ENCODE measurements around the gene KIAA1614.
"Not testable (repeated sequence)": the region's sequence is repeated elsewhere in the genome, so short reads cannot be mapped to it uniquely, and the experiment has no call there.

The KIAA1614 gene

GRCh38 chr1:180945151-180945550, 32.5 kb downstream of the KIAA1614 start:
- no peak for DNase-seq (ENCODE audit: low read depth in 2 of 2)

GRCh38 chr1:180945551-180945950, 32.9 kb downstream of the KIAA1614 start:
- no peak for DNase-seq (ENCODE audit: low read depth in 2 of 2)

GRCh38 chr1:180946056-180946455, 33.4 kb downstream of the KIAA1614 start:
- DNase-seq (ENCODE audit: low read depth in 2 of 2): no peak

GRCh38 chr1:180946541-180947498, 34.1 kb downstream of the KIAA1614 start:
- no peak for DNase-seq (ENCODE audit: low read depth in 2 of 2)

- no peak for DNase-seq (ENCODE audit: low read depth in 2 of 2)
Observed at GRCh38 chr1:180947499-180947885, 34.8 kb downstream of the KIAA1614 start.

- DNase-seq (ENCODE audit: low read depth in 2 of 2): no peak
Observed at GRCh38 chr1:180947901-180948640, 35.4 kb downstream of the KIAA1614 start.

- no peak for DNase-seq (ENCODE audit: low read depth in 2 of 2)
Observed at GRCh38 chr1:180948641-180949615, 36.2 kb downstream of the KIAA1614 start.

DNA sequence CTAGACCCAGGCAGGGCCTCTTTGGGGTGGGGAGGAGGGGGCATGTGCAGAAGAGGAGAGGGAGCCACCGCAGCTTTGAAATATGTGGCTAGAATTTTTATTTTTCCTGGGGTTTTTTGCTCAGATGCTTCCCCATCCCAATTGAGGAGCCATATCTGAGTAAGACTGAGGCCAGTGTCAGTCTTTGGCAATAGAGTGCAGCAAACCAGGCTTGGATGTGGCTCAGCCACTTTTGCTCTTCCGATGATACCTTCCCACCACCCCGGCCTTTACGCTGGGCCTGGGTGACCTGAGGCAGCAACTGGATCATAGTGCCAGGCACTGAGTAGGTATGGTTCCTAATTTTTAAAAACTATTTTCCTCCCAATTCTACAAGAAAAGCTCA, 36.9 kb downstream of the KIAA1614 start:
- DNase-seq (ENCODE audit: low read depth in 2 of 2): no peak

- DNase-seq (ENCODE audit: low read depth in 2 of 2): no peak
Observed at GRCh38 chr1:180950321-180950720, 37.6 kb downstream of the KIAA1614 start.

- DNase-seq (ENCODE audit: low read depth in 2 of 2): no peak
Observed at GRCh38 chr1:180951186-180951745, 38.6 kb downstream of the KIAA1614 start.

GRCh38 chr1:180951836-180952656, 39.3 kb downstream of the KIAA1614 start:
- DNase-seq (ENCODE audit: low read depth in 2 of 2): no peak

- no peak for DNase-seq (ENCODE audit: low read depth in 2 of 2)
Observed at GRCh38 chr1:180952657-180953013, 39.9 kb downstream of the KIAA1614 start.

DNA sequence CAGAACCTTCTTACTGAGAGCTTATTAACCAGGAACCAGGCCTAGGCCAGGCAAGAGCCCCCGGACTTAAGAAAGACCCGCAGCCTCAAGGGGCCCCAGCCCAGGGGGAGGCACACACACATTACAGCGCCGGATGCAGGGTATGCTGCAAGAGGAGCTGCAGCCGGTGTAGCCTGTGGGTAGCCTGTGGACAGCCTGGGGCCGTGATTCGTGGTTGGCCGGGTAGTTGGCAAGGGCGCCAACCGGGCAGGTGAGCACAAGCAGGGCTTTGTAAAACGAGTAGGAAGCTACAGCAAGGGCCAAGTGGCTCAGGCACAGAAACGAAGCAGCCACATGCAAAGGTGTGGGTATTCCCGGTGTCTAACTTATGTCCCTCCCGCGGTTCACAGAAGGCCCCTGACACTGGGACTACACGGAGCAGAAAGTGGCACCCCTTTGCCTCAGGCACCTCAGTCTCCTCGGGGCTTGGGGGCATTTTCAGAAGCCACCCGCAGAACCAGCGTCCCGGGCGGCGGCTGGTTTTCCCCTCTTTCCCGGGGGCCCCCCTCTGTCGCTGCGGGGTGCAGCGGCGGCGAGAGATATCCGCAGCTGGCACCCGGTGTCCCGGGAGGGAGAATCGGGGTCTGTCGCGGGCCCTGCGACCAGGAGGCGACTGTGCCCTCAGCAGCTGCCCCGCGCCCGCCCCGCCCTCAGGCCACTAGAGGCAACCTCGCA, 40.8 kb downstream of the KIAA1614 start:
- DNase-seq (ENCODE audit: low read depth in 2 of 2): no peak

DNA sequence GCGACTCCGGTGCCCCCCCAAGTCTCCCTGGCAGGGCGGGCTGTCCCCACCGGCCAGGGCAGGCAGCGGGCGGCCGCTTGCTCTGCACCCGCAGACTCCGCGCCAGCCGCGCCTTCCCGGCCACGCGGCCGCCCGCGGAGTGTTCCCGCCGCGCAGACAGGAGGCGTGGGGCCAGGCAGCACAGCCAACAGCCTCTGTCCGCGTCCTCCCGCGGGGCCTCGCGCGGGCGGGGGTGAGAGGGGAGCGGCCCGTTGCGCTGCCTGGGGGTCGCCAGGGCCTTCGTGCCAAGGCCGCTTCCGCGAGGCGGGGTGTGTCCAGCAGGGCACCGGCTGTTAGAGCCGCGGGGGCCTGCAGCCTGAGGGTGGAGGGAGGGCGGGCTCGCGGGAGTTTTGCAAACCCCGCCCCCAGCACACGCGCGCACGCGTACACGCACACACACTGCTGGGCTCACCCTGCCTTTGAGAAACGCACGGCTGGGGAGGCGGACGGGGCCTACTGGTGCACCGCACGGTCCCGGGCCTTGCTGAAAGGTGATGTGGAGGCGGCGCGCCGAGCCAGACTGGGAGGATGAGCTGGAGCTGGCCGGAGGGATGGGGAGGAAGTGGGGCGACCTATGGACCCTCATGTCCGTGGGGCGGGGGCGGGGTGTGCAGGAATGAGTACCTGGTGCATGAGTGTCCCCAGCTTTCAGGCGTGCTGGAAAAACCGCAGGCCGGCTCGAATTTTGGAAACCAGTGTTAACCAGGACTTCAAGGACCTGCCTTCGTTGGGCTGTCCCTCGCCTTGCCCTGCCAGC, 41.5 kb downstream of the KIAA1614 start:
- peak; percentile 46 to 47 for DNase-seq (ENCODE audit: low read depth in 2 of 2)

- no peak for DNase-seq (ENCODE audit: low read depth in 2 of 2)
Observed at GRCh38 chr1:180954801-180955165, 42.1 kb downstream of the KIAA1614 start.

GRCh38 chr1:180956028-180956640, 43.4 kb downstream of the KIAA1614 start:
- no peak for DNase-seq (ENCODE audit: low read depth in 2 of 2)

DNA sequence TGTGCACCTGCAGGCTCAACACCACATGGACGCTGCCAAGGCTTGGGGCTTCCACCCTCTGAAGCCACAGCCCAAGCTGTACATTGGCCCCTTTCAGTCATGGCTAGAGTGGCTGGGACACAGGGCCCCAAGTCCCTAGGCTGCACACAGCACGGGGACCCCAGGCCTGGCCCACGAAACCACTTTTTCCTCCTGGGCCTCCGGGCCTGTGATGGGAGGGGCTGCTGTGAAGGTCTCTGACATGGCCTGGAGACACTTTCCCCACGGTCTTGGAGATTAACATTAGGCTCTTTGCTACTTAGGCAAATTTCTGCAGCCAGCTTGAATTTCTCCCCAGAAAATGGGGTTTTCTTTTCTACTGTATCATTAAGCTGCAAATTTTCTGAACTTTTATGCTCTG, 46.9 kb downstream of the KIAA1614 start:
- not testable (repeated sequence) for DNase-seq (ENCODE audit: low read depth in 2 of 2)

- no peak for DNase-seq (ENCODE audit: low read depth in 2 of 2)
Observed at GRCh38 chr1:180961622-180962021, 48.9 kb downstream of the KIAA1614 start.

DNA sequence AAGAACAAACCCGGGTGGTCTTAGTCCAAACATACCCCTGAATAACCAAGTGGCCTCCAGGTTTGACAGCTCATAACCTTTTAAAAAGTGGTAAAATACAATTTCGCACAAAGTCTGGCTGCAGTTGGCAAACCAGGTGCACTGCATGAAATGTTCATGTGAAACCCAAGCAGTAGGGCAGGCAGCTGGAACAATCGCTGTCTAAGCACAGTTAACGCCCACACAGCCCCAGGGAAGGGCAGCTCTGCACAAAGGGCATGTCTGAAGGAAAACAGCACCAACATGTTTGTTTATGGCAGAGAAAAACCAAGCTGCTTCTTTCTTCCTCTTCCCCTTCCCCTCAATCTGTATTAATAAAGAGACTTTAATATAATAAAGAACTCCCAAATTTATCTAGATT, 49.5 kb downstream of the KIAA1614 start:
- DNase-seq (ENCODE audit: low read depth in 2 of 2): no peak
